Measurements from ENCODE around the gene DMD. TPM values are rescaled to one million over a fixed set of nuclear protein-coding genes. Genes with fewer than 3 reads are reported as not detected.

The DMD gene
- polyA plus RNA-seq, 3 donors = 0.23 TPM; not detected in 2

- Histone ChIP-seq H3K36me3 (replicated peaks in 1 of 2; ENCODE audit: control insufficient read depth in 1 of 2, insufficient read depth in 2 of 2, low read length in 2 of 2) (no peaks in the 10 kb centered on the region), H3K4me3 (replicated peaks in 1 of 3; ENCODE audit: low read depth in 2 of 3, low read length in 3 of 3) (no peak overlapping the region), H3K9me3 (replicated peaks in 1 of 2; ENCODE audit: control insufficient read depth in 1 of 2, insufficient read depth in 1 of 2, low read length in 2 of 2) (no peaks in the 10 kb centered on the region), H3K4me1 (ENCODE audit: control insufficient read depth in 1 of 2, insufficient read depth in 2 of 2, low read length in 2 of 2) (no peaks in the 10 kb centered on the region), H3K27ac (ENCODE audit: low read depth in 1 of 2, low read length in 2 of 2) (no peak overlapping the region), H3K27me3 (ENCODE audit: control insufficient read depth in 2 of 2, insufficient read depth in 2 of 2, low read length in 2 of 2) (no peaks in the 10 kb centered on the region), H3K79me2 (ENCODE audit: insufficient read depth, low read length) (no peaks in the 10 kb centered on the region), H3K9ac (ENCODE audit: insufficient read depth, low read length, poor library complexity, severe bottlenecking) (no peak overlapping the region), H3K4me2 (replicated peaks; ENCODE audit: extremely low read depth, low read length, poor library complexity, severe bottlenecking) (no peak overlapping the region), H4K20me1 (ENCODE audit: insufficient read depth, low read length) (no peaks in the 10 kb centered on the region), H2AFZ (ENCODE audit: insufficient read depth, low read depth, low read length, poor library complexity, severe bottlenecking) (no peak overlapping the region)
- 85% methylated on average over 2 of the region's 3 CpGs for WGBS (ENCODE audit: insufficient coverage)
- Mint-ChIP-seq H3K9me3 (peaks cover 0 to 4% (median 0%) of the 10 kb centered on the region in 7 donors), H3K27ac (no peak overlapping the region), H3K4me1 (no peaks in the 10 kb centered on the region), H3K4me3 (no peak overlapping the region), H3K36me3 (no peaks in the 10 kb centered on the region), H3K27me3 (ENCODE audit: low read depth in 3 of 3) (no peaks in the 10 kb centered on the region)
- intact Hi-C loops (cut with micrococcal nuclease) = no loop called here
- no peak for TF ChIP-seq CTCF (IDR thresholded peaks at IDR 0.05)
- DNase-seq = no peak
These were observed 1095.3 kb downstream of the DMD start for GRCh38 chrX:32116047-32116446.

GRCh38 chrX:32087663-32088062, 1123.7 kb downstream of the DMD start:
- no peaks in the 10 kb centered on the region for H3K27me3 Mint-ChIP-seq (ENCODE audit: low read depth in 3 of 3)
- no peaks in the 10 kb centered on the region for H3K27me3 ChIP-seq (ENCODE audit: control insufficient read depth in 2 of 2, insufficient read depth in 2 of 2, low read length in 2 of 2)
- no peaks in the 10 kb centered on the region for H4K20me1 ChIP-seq (ENCODE audit: insufficient read depth, low read length)
- no peaks in the 10 kb centered on the region for H3K4me1 Mint-ChIP-seq
- H3K4me3 ChIP-seq (replicated peaks in 1 of 3; ENCODE audit: low read depth in 2 of 3, low read length in 3 of 3) = no peak overlapping the region
- H3K4me2 ChIP-seq (replicated peaks; ENCODE audit: extremely low read depth, low read length, poor library complexity, severe bottlenecking) = no peak overlapping the region
- H2AFZ ChIP-seq (ENCODE audit: insufficient read depth, low read depth, low read length, poor library complexity, severe bottlenecking) = no peak overlapping the region
- H3K79me2 ChIP-seq (ENCODE audit: insufficient read depth, low read length) = no peaks in the 10 kb centered on the region
- no peaks in the 10 kb centered on the region for H3K4me1 ChIP-seq (ENCODE audit: control insufficient read depth in 1 of 2, insufficient read depth in 2 of 2, low read length in 2 of 2)
- no peak overlapping the region for H3K27ac Mint-ChIP-seq
- no peaks in the 10 kb centered on the region for H3K36me3 ChIP-seq (replicated peaks in 1 of 2; ENCODE audit: control insufficient read depth in 1 of 2, insufficient read depth in 2 of 2, low read length in 2 of 2)
- no CpG with 5 or more reads among the region's 4 CpGs for WGBS (ENCODE audit: insufficient coverage)
- H3K9me3 ChIP-seq (replicated peaks in 1 of 2; ENCODE audit: control insufficient read depth in 1 of 2, insufficient read depth in 1 of 2, low read length in 2 of 2) = no peaks in the 10 kb centered on the region
- no peak for DNase-seq
- no peaks in the 10 kb centered on the region for H3K36me3 Mint-ChIP-seq
- intact Hi-C loops (cut with micrococcal nuclease) = no loop called here
- peaks cover 0 to 4% (median 3%) of the 10 kb centered on the region in 7 donors for H3K9me3 Mint-ChIP-seq
- no peak for TF ChIP-seq CTCF (IDR thresholded peaks at IDR 0.05)
- H3K9ac ChIP-seq (ENCODE audit: insufficient read depth, low read length, poor library complexity, severe bottlenecking) = no peak overlapping the region
- H3K4me3 Mint-ChIP-seq = no peak overlapping the region
- no peak overlapping the region for H3K27ac ChIP-seq (ENCODE audit: low read depth in 1 of 2, low read length in 2 of 2)

Data from CD14-positive monocyte (primary cell).